Transverse colon (tissue), 4 donors: ENCODE measurements around the gene RBM17. TPM values are rescaled to one million over a fixed set of nuclear protein-coding genes. Genes with fewer than 3 reads are reported as not detected.
A peak's percentile ranks its signal among the peaks of the same experiment; 100 is the strongest.

Experiments
- DNase-seq: peaks from one replicate; pipeline ENCODE4 v3.0.0-alpha.2; 2019
- H3K27ac ChIP-seq, 4 donors: fragments of 200-600 bp; sonication (generic); 2 replicates each; pipeline ENCODE4 v1.5.1; 2016 to 2018; ENCODE audit warnings: inconsistent platforms in 4 of 4
- H3K27me3 ChIP-seq: fragments of 200-600 bp; sonication (generic); 2 replicates; pipeline ENCODE4 v1.5.1; 2017; ENCODE audit warnings: inconsistent platforms
- H3K36me3 ChIP-seq, 4 donors: fragments of 200-600 bp; sonication (generic); 2 replicates each; pipeline ENCODE4 v1.5.1; 2017 to 2019; ENCODE audit warnings: inconsistent platforms in 4 of 4
- H3K4me1 ChIP-seq, 4 donors: fragments of 200-600 bp; sonication (generic); 2 replicates each; pipeline ENCODE4 v1.5.1; 2017 to 2020; ENCODE audit warnings: inconsistent platforms in 4 of 4
- H3K4me3 ChIP-seq, 4 donors: fragments of 200-600 bp; sonication (generic); 1 replicate in 1 of 4; 2 replicates in 3 of 4; pipeline versions ENCODE4 v1.5.1 to v1.6.1; 2017 to 2019; ENCODE audit warnings: inconsistent platforms in 4 of 4
- H3K9me3 ChIP-seq, 2 donors: fragments of 200-600 bp; sonication (generic); 2 replicates each; pipeline ENCODE4 v1.5.1; 2017 to 2019; ENCODE audit warnings: inconsistent platforms in 2 of 2
- EP300 ChIP-seq: sonication (generic); formaldehyde crosslinking; IDR thresholded peaks from one replicate; pipeline ENCODE4 v1.6.1; 2017; ENCODE audit warnings: antibody characterized with exemption, low read depth
- POLR2A ChIP-seq: fragments of 450-650 bp; IDR thresholded peaks from one replicate; pipeline ENCODE4 v1.6.1; 2016; ENCODE audit warnings: antibody characterized with exemption, mild to moderate bottlenecking, moderate library complexity
- POLR2AphosphoS5 ChIP-seq, 3 donors: sonication (generic); formaldehyde crosslinking; IDR thresholded peaks; one replicate each; pipeline ENCODE4 v1.6.1; 2016; ENCODE audit warnings: antibody characterized with exemption in 3 of 3
- WGBS, 2 donors: methylation state at CpG; one replicate each; pipeline ENCODE4 v1.1.5; 2018; ENCODE audit warnings: low coverage in 1 of 2; 5-methylcytosine and 5-hydroxymethylcytosine counted together
- in situ Hi-C, 4 donors: fragments of 200-750 bp; cut with MboI; loops; one replicate each; pipeline versions ENCODE4 v1.15.0 to v1.15.1; 2017; ENCODE audit warnings: low sequenced_read_pairs in 3 of 4, low pct_ligation_motif_present in 1 of 4, low pct_unique_long_range_greater_than_20kb in 1 of 4
- intact Hi-C: fragments of 100-400 bp; cut with DNase I; formaldehyde crosslinking; loops from one replicate; pipeline ENCODE4 v1.15.1; 2023; ENCODE audit warnings: low total_unique reads
- total RNA-seq, 4 donors: library from RNA; depleted of rRNA; stranded (reverse); fragments of >200 nt; gene quantifications; one replicate each; pipeline ENCODE4 v1.1.0, GENCODE V29; 2016
- TF ChIP-seq, protein P1 (sequence below), 5 experiments: fragments of 200-600 bp in 3 of 5; fragments of 450-650 bp in 2 of 5; sonication (generic) in 3 of 5; IDR thresholded peaks; 1 replicate in 2 of 5; 2 replicates in 3 of 5; pipeline ENCODE4 v1.5.1; 2016 to 2017; ENCODE audit warnings: antibody characterized with exemption in 5 of 5, inconsistent platforms in 3 of 5, mild to moderate bottlenecking in 2 of 5, moderate library complexity in 1 of 5

The RBM17 gene
- total RNA-seq, 4 donors from 2014 or later: 45.0 to 80.7 (median 64.7) TPM

DNA sequence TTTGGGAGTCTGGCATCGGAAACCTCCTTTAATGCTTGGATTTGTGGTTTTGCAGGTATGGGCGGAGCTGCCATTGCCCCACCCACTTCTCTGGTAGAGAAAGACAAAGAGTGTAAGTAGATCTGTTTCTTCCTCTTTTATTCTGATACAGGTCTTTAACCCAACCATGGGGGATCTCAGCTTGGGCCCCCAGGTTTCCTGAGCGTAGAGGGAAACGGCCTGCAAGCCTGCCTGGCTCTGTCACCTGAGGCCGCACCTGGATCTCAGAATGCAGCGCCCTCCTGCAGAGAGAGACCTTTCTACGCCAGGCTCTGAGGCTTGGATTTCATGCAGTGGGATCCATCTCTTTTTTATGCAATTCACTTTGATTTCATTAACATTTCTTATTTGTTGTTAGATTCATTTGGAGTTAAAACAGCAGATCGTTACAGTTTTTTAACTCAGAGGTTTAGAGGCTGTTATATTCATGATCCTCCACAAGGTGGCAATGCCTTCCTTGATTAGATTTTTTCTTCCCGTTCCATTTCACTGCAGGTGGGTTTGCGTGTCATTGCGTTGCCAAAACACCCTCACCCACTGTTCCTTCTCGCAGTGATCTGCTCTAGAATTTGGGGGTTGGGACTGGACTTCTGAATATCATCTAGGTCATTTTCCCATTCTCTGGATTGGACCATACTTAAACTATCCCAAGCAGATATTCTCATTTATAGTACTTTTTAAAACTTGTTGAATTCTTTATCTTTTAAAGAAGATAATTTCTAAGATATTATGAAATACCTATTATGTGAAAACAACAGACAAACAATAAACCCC is 20.0 kb downstream of the RBM17 start:
- Histone ChIP-seq H3K27me3 (no peaks in the 10 kb centered on the region), H3K36me3 (peaks cover 0 to 56% (median 14%) of the 10 kb centered on the region in 4 donors), H3K4me1 (peaks cover 0 to 6% (median 0%) of the 10 kb centered on the region in 4 donors), H3K27ac (no peak overlapping the region), H3K4me3 (no peak overlapping the region), H3K9me3 (no peaks in the 10 kb centered on the region)
- TF ChIP-seq EP300: no peak
- no peak for TF ChIP-seq POLR2A
- no peak for TF ChIP-seq POLR2AphosphoS5 (IDR thresholded peaks at IDR 0.05)
- TF ChIP-seq, protein P1, sequence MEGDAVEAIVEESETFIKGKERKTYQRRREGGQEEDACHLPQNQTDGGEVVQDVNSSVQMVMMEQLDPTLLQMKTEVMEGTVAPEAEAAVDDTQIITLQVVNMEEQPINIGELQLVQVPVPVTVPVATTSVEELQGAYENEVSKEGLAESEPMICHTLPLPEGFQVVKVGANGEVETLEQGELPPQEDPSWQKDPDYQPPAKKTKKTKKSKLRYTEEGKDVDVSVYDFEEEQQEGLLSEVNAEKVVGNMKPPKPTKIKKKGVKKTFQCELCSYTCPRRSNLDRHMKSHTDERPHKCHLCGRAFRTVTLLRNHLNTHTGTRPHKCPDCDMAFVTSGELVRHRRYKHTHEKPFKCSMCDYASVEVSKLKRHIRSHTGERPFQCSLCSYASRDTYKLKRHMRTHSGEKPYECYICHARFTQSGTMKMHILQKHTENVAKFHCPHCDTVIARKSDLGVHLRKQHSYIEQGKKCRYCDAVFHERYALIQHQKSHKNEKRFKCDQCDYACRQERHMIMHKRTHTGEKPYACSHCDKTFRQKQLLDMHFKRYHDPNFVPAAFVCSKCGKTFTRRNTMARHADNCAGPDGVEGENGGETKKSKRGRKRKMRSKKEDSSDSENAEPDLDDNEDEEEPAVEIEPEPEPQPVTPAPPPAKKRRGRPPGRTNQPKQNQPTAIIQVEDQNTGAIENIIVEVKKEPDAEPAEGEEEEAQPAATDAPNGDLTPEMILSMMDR (IDR thresholded peaks at IDR 0.05): peak; percentile 72 to 81 (median 73)
- intact Hi-C loops: loop anchor here (5.0 kb wide), 1 partner anchor 293 kb away; no protein-coding TSS in a partner anchor
- WGBS, 2 donors: 35 to 38% methylated on average over 12 of the region's 12 CpGs
- DNase-seq: no peak
- in situ Hi-C loops: loop anchor here (5.0 to 25.0 kb wide), 3 partner anchors 278 to 293 kb away; no protein-coding TSS in a partner anchor

DNA sequence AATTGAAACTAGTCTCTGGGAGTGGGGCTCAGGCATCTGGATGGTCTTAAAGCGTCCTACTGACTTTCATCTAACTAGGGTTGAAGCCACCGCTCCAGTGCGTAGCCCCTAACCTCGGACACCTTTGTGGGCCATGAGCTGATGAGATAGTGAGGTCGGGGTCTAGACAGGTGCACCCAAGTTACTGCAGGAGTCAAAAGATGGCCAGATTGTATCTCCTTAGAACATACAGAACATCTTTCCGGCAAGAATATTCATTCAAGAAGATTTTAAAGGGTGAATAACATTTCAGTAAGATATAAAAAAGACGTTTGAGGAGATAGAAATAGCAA is 20.6 kb downstream of the RBM17 start:
- WGBS, 2 donors: 82 to 87% methylated on average over 5 to 7 of the region's 7 CpGs
- Histone ChIP-seq H3K36me3 (peaks cover 0 to 57% (median 16%) of the 10 kb centered on the region in 4 donors), H3K4me1 (peaks cover 0 to 6% (median 0%) of the 10 kb centered on the region in 4 donors), H3K27me3 (no peaks in the 10 kb centered on the region), H3K4me3 (no peak overlapping the region), H3K9me3 (no peaks in the 10 kb centered on the region), H3K27ac (no peak overlapping the region)
- in situ Hi-C loops (loop anchor here (5.0 to 25.0 kb wide), 3 partner anchors 278 to 293 kb away; no protein-coding TSS in a partner anchor), intact Hi-C loops (loop anchor here (5.0 kb wide), 1 partner anchor 293 kb away; no protein-coding TSS in a partner anchor)
- TF ChIP-seq, protein P1 (IDR thresholded peaks at IDR 0.05): no peak
- TF ChIP-seq POLR2AphosphoS5 (IDR thresholded peaks at IDR 0.05) (no peak), EP300 (no peak), POLR2A (no peak)
- no peak for DNase-seq

DNA sequence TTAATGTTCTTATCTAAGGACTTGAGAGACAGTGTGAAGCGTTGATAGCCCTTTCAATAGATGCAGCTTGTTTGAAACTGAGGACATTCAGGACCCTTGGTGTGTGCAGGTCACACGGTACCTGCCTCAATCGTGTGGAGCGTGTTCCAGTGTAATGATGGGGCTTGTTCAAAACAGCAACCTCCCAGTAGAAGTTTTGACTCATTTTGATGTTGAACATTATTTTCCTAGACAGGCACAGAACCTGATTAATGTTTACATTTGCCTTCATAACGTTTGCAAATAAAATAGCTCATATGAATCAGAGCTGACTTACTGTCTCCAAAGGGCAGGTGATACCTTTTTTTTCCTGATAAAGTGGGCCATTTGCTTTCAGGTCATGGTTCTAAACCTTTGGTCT is 21.3 kb downstream of the RBM17 start:
- WGBS, 2 donors: 74 to 84% methylated on average over 3 to 5 of the region's 5 CpGs
- in situ Hi-C loops: loop anchor here in 2 of 4 donors (10.0 to 25.0 kb wide), 2 partner anchors 95 to 277 kb away; partner anchors contain the start of gene PFKFB3 (in 1 of the 2)
- TF ChIP-seq, protein P1 (IDR thresholded peaks at IDR 0.05): no peak
- H3K27me3 ChIP-seq: no peaks in the 10 kb centered on the region
- no peak overlapping the region for H3K27ac ChIP-seq
- H3K36me3 ChIP-seq: peaks cover 0 to 64% (median 20%) of the 10 kb centered on the region in 4 donors
- no peak overlapping the region for H3K4me3 ChIP-seq
- peaks cover 0 to 6% (median 0%) of the 10 kb centered on the region in 4 donors for H3K4me1 ChIP-seq
- intact Hi-C loops: no loop called here
- DNase-seq: no peak
- H3K9me3 ChIP-seq: no peaks in the 10 kb centered on the region

DNA sequence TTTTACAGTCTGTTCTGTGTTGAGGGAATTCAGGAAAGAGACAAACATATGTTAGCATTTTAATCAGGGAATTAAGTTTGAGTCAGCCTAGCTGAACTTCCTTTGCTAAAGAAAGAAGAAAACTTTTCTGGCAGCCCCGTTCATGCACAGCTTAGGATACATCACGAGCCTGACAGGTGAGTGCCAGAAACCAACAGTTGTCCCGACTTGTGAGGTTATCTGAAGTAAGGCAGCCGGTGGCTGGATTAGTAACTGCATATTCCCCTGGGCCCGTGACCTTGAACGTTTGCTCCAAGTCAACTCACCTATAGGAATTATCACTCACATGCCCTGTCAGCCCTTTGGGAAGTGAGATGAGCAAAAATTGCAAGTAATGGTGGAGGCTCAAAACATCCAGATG is 24.1 kb downstream of the RBM17 start:
- in situ Hi-C loops (loop anchor here in 2 of 4 donors (10.0 to 25.0 kb wide), 2 partner anchors 92 to 274 kb away; partner anchors contain the start of gene PFKFB3 (in 1 of the 2)), intact Hi-C loops (no loop called here)
- Histone ChIP-seq H3K27ac (no peak overlapping the region), H3K36me3 (peaks cover 0 to 65% (median 24%) of the 10 kb centered on the region in 4 donors), H3K9me3 (no peaks in the 10 kb centered on the region), H3K4me1 (peaks cover 0 to 6% (median 0%) of the 10 kb centered on the region in 4 donors), H3K4me3 (no peak overlapping the region), H3K27me3 (no peaks in the 10 kb centered on the region)
- 86% methylated on average over 6 of the region's 6 CpGs; no CpG with 5 or more reads in 1 of the 2 donors for WGBS, 2 donors
- DNase-seq: no peak
- no peak for TF ChIP-seq POLR2A
- no peak for TF ChIP-seq EP300
- TF ChIP-seq, protein P1 (IDR thresholded peaks at IDR 0.05): no peak
- TF ChIP-seq POLR2AphosphoS5 (IDR thresholded peaks at IDR 0.05): no peak
